Stimulated activated CD4-positive, alpha-beta T cell treated with anti-CD3 and anti-CD28 coated beads, Interleukin-15, amount 100 ng/mL, for 48 hours (primary cell): ENCODE data around the gene CLBA1.

ENCODE experiments used
- DNase-seq, 2 donors: peaks; one replicate each; pipeline ENCODE4 v3.0.0-alpha.2; 2020; ENCODE audit warnings: low read depth in 2 of 2

The CLBA1 gene

DNA sequence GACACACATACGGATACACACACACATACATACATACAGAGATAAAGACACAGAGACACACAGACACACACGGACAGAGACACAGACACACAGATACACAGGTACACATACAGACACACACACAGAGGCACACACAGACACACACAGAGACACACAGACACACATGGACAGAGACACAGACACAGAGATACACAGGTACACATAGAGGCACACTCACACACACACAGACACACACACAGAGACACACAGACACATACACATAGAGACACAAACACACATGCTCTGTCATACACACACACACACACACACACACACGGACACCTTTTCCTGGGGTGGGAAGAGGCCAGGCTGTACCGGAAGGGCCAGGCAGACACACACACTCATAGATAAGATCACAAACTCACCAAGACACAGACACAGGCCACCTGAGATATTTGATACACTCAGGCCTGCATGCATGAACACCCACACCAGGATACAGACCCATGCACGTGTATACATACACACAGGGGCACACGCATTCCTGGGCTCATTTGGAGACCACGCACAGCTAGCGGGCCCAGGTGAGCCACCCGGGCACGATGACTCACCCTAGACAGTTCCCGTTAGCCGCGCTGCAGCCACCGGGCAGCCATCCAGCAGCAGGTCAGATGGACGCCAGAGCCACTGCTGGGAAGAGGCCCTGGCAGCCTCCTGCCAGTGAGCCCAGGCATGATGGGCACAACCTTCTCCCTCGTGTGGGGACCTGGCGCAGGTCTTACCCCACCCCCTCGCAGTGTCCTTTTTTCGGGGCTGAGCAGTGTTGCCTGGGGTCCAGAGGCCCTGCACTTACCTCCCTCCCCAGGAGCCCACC is 5.6 kb upstream of the CLBA1 start:
- no peak for DNase-seq

DNA sequence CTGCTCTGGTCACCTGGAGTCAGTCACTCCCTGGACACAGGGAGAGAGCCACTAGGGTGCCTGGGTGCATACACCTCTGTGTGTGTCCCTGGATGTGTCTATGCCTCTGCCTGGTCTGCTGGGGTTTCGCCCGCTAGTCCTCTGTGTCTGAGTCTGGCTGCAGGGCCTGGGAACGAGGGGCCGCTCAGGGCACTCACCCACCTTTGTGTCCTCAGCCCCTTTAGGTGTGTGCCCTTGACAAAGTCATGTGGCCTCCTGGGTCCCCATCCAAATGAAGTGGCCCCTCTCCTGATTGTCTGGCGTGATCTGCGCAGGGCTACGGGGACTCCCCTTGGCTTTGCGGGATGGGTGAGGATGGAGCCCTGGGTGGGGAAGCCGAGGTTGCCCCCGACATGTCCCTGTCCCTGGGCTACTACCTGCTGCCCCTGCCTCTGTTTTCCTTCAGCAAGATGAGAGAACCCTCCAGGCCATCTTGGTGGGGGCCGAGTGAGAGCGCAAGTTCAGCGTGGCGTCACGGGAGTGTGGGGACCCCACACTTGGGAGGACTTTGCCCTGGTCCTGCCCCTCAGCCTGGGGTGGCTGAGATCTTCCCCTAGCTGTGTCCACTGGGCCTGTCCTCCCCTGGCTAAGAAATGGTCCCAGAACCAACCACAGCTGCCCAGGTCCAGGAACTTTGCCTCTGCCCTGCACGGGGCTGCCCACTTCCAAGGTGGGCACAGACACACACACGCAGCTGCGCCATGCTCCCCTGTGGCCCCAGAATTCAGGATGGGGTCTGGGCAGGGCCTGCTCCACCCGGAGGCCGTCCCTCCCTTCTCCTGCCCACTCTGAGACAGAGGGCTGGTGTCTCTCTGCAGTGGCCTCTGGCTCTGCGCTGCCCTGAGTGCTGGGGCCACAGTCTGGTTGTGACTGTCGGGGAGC is 4.7 kb upstream of the CLBA1 start:
- no peak for DNase-seq

DNA sequence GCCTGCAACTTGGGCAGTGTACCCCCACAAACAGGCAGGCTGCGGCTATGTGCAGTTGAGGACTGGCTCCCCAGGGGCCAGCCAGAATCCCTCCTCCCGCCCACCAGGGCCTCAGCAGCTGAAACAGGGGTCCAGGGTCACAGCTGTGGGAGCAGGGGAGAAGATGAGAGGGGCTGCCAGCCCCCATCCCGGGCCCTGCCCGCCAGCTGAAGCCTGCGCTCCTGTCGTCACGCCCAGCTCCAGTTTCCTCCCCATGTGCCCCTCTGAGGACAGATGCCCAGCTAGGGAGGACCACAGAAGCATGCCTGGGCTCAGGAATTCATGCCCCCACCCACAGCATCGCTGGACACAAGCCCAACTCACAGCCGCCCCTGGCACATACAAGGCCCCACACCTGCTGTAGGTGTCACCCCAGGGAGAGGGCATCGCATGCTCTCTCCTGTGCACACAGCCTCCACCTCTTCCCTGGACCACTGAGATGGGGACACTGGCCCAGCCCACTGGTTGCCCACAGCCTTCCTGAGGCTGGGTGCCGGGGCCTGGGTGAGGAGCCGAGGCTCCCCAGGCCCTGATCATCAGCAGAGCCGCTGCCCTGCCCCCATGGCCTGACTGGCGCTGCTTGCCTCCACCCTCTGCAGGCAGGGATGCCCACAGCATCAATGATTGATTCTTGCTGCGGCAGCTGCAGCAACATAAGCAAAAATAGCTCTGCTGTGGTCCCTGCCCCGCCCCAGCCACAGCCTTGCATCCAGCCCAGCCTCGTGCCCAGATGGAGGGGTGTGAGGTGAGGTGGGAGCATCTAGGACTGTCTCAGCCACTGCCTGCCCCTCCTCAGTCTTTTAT is 3.7 kb upstream of the CLBA1 start:
- no peak for DNase-seq

DNA sequence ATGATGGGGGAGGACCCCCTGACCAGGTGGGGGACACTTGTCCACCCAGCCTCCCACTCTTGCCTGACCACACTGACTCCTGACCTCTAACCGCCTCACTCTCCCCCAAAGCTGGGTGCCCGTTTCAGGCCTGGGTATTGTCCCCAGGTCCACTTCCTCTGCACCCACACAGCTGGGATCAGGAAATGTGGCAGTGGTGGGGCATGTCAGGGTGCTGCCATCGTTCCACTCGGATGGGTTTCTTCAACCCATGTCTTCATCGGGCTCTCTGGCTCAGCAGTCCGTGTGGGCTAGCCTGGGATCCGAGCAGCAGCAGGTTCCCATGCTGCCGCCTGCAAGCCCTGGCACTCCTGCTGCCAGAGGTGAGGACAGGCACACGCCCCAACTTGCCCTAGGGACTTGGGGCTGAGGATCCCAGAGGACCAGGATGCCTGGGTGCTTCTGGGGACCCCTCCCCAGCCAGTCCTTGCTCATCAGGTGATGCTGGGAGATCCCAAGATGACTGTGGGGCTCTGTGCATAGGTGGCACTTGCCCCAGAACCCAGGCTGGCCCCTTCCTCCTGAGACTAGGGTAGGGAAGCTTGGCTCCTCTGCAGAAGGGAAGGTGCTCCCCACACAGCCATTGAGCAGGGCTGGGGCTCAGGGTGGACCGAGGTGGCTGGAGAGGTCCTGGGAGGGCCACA is 2.9 kb upstream of the CLBA1 start:
- DNase-seq: no peak

DNA sequence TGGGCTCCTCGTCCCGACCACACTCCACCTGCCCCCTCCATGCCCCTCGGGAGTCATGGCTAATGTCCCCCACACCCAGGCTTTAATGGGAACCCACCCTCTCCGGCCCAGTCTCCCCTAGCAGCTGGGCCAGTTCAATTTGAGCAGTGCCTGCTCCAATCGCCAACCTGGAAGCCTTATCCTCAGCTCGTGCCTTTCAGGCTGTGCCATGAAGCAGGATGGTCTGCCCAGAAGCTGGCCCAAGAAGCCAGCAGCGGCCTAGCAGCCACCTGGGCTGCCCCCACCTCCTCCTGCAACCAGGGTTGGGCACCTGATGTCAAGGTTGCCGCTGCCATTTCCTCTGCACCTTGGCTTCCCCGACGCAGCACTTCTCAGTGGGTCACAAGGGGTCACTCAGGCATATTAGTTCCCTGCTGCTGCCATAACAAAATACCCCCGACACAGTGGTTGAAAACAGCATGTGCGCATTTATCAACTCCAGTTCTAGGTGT is 2.3 kb upstream of the CLBA1 start:
- DNase-seq: no peak

DNA sequence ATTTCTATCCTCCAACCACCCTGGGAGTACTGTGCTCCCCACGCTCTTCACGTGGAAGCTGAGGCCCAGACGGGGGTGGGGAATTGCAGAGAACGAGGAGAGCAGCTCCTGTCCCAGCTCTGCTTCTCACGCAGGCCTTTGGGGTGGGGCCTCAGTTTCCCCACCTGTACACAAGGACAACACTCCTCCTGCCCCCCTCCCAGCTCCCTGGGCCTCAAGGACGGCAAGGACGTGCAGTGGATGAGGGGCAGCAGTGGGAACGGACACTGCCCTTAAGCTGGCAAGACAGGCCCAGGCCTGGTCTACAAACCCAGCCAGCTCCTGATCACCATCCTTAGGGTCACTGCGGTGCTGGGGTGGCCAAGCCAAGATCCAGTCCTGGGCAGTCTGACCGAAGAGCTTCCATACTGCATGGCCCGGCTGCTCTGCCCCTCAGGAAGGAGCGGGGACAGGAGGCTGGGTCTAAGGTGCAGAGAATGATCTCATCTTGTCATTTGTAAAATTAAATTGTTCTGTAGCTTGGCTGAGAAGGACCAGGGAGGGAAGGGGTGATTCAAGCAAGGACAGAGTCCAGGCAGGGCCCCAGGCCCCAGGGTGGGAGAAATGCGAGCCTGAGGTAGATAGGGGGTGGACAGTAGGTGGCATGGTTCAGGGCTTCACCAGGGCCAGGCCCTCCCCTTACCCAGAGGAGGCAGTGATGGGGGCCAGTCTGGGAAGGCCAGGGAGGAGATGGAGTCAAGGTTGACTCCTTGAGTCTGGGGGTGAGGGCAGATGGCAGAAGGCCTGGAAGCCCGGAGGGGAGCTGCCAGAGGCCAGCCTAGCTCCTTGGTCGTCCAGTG is 1.3 kb upstream of the CLBA1 start:
- no peak for DNase-seq

DNA sequence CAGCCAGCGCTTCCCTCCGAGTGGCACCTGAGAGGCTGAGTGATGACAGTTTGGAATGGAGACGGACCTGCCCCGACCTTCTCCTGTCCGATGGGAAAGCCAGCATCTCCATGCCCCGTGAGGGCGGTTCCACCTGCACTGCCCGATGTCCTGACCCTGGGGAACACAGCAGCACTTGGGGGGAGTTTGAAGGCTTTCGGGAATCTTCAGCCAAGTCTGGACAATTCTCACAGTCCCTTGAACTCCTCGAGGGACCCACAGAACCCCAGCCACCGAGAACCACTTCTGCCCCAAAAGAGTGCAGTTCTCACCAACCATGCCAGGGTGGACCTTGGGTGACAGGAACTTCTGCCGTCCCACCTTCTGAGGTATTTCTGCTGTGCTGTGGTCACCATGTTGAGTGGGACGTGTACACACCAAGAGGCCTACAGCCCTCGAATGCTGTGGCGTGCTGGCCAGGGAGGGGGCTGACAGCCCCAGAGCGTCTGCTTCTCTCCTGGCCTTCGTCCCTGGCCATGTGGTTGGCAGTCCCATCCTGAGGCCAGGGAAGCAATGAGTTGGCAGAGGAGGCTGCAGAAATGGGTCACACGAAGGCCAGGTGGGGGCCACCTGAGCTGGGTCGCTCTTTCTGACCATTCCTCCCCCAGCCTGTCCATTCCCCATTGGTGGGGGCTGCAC is 1.0 kb downstream of the CLBA1 start:
- DNase-seq: no peak

DNA sequence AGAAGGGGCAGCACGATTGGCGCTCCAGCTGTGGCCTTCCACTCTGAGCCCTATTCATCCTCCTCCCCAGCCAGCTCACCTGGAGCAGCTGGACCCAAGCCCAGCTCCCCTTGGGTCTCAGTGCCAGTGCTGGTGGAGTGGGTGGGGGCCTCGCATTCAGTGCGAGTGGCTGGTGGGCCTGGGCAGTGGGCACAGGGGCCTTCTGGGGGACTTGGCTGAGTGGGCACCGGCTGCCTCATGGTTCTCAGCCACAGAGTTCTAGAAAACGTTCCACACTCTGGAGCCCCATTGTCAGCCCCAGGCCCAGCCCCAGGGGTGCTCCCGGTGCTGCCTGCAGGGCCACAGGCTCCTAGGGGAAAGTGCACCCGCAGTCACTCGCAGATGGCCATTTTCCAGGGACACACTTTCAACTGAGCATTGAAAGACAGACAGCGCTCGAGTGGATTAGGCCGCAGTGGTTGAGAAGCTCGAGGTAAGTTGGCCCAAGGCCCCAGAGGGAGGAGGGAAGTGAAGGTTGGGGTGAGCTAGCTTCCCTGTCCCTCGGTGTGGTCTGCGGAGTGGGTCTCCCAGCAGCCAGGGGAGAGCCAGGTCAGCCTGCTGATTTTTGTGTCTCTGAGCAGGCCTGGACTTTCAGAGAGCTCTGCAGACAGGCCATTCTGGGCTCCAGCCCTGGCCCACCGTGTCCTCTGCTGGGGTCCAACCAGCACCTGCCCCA is 3.8 kb downstream of the CLBA1 start:
- no peak for DNase-seq

DNA sequence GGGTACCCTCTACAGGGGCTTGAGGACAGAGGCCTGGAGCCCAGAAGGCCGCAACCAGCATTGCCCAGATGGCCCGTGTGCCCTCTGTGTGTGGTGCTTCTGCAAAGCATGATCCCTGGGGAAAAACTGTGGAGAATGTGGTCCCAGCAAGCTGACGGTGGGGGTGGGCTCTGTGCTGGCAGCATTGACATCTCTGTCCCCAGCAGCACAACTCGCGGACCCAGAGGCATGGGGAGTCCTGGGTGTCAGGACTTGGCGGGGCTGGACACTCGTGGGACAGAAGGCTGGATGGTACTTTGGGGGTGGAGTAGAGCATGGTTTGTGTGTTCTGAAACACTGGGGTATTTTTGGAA is 4.3 kb downstream of the CLBA1 start:
- DNase-seq: no peak

DNA sequence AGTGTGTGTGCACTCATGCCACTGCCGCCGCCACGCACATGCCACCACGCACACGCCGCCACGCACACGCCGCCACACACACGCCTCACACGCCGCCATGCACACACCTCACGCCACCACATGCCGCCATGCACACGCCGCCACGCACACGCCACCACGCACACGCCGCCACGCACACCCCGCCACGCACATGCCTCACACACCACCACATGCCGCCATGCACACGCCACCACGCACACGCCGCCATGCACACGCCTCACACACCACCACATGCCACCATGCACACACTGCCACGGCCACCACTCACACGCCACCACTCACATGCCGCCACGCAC is 6.3 kb downstream of the CLBA1 start:
- no peak for DNase-seq

DNA sequence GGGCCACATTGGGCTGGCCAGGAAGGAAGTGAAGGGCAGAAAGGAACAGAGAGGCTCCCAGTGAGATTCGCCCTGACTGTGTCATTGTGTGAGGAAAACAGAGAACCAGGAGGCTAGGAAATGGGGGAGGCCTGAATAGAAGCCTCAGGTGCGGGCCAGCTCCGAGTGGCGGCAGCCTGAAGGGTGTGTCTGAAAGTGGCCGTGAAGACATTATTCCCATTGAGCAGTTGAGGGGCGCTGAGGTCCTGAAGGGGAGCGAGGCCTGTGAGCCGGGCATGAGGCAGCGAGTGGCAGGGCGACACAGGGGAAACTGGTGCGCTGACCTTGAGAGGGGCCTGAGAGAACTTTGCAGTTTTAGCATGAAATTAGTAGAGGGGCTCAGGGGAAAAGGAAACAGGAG is 6.9 kb downstream of the CLBA1 start:
- no peak for DNase-seq

DNA sequence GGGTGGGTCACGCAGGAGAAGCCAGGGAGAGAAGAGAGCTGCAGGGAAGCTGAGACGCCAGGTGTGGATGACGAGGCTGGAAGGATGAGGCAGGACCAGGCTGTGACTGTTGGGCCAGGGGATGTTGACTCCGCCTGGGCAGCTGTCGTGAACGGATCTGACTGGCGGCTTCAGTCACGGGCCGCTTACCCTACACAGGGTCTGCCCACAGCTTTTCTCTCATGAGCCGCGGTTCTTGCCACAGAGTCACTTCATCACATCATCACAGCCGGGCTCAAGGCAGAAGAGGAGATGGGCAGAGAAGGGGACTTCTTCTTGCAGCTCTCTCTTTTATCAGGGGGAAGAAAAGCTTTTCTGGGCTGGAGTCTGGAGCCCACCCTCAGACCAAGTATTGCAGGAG is 7.7 kb downstream of the CLBA1 start:
- no peak for DNase-seq

DNA sequence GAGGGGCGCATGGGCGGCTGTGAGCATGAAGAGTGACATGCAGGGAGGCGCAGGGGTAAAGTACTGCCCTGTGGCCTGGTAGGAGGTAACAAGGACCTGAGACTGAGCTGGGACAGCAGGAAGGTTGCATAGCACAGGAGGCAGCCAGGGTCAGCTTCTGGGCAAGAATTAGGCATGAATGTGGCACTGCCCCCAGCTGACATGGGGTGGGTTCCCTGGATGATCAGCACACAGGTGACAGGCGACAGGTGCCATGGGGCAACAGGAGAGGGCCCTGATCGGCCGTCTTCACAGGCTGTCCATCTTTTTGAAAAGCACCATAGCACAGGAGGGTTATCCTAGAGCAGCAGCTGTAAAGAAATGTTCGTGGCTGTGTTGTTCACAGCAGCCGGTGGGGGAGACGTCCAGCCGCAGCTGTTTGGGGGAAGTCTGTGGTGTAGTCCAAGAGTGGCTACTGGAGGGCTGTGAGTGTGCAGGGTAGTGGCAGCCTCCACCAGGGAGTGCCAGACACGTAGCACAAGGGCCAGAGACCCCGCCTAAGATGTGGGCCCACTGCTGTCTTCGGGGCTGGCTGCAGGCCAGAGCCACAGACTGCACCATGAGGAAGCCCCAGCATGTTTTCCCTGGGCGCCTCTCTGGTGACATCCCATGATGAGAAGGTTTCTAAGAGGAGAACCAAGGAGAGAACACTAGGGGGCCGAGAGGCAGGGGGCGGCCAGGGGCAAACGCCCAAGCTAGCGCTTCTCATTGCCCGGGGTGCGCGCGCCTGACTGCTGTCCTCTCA is 8.4 kb downstream of the CLBA1 start:
- DNase-seq: no peak

DNA sequence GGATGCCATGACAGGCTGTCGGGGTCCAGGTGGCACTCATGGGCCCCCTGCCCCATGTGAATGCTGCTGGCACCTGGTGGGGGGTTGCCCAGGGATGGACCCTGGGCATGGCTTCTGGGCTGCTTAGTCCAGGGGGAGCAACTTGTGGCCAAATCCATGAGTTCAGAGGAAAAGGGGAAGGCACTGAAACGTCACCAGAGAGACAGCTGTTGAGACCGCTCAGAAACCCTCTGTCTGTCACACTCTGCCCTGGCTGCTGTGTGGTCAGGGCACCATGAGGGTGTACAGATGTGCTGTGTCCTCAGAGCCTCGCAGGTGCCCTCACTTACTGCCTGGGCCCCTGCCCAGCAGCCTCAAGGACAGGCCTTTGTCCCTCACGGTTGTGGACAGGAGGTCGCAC is 9.4 kb downstream of the CLBA1 start:
- DNase-seq: no peak

DNA sequence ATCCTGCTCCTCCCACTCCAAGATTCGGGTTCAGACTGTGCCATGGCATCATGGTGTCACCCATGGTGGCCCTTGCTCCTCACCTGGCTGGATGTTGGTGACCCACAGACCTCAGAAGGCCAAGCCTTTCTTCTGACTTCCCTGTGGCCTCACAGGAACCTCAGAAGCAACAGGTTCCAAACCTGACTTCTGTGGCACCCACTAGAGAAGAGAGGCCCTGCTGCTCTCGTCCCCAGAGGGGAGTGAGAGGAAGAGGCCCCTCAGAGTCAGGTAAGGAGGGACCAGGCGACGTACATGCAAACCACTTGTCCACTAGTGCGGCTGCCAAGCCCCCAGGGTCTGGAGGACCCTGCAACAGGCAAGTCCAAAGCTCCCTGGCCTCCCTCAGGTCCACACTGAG is 10.4 kb downstream of the CLBA1 start:
- no peak for DNase-seq

DNA sequence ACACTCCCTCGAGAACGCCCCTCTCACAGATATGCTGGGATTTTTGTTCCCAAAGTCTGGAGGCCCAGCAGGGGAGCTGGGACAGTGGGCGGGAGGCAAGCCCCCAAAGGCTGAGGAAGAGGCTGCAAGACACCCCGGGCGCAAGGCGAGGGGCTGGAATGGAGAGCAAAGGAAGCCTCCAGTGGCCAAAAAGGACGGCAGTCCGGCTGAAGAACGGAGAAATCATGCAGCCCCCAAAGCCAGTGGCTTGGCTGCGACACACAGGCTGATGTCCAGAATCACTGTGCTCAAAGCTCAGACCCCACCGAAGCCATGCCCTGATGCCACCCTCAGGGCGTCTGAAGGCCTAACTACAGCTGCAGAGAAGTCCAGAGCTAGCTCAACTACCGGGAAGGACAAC is 10.9 kb downstream of the CLBA1 start:
- no peak for DNase-seq

DNA sequence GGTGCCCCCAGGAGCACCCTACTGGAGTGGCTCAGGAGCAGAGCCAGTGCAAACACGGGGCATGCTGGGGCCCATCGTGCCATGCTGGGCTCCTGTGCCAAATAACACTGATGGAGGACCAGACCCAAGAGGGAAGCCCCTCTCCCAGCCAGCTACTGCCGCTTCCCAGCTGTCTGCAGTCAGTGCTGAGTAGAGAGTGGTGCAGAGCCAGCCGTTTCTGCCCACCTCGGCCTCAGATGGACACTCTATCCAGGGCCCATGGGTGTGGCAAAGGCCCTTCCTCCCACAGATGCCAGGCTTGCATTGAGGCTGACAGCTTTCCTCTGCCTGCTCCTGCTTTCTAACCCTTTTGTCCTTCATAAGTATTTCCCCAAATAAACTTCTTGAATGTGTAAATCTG is 13.2 kb downstream of the CLBA1 start:
- no peak for DNase-seq

DNA sequence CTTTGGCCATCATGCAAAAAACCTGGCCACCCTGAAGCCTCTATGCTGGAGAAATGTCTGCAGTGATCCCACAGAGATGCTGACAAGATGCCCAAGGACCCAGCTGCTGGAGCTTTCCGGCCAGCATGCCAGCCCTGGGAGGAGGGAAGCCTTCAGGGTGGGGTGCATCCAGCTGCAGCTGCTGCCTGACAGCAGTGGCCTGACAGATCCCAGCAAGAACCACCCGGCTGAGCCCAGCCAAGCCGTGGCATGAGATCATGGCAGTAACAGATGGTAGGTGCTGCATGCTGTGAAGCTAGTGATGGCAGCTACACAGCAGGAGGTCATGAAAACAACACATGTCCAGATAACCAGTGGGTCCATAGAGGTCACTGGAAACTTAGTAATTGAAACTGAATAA is 13.8 kb downstream of the CLBA1 start:
- DNase-seq: no peak
